NCI-H460 (cell line): ENCODE measurements around the gene MEST. TPM values are rescaled to one million over a fixed set of nuclear protein-coding genes. Genes with fewer than 3 reads are reported as not detected.
"Not testable (repeated sequence)": the region's sequence is repeated elsewhere in the genome, so short reads cannot be mapped to it uniquely, and the experiment has no call there.

ENCODE experiments used
- DNase-seq: peaks from one replicate; pipeline ENCODE4 v3.0.0-alpha.2; 2016; ENCODE audit warnings: low read depth; ENCODE audit errors: extremely low read depth
- small RNA-seq, 2 experiments: library from RNA; depleted of rRNA; stranded (forward); fragments of <200 nt; gene quantifications; one replicate each; pipeline ENCODE3, GENCODE V24; 2014
- total RNA-seq: library from RNA; depleted of rRNA; stranded (reverse); fragments of >200 nt; shearing (Covaris generic); gene quantifications from 2 replicates; pipeline ENCODE4 v1.2.3, GENCODE V29; 2014; rRNA removed

Gene MEST
- total RNA-seq, 1 experiment from 2014 or later: 29.4 TPM

- no peak for DNase-seq
These were observed 23.6 kb downstream of the MEST start for GRCh38 chr7:130515315-130516040.

DNA sequence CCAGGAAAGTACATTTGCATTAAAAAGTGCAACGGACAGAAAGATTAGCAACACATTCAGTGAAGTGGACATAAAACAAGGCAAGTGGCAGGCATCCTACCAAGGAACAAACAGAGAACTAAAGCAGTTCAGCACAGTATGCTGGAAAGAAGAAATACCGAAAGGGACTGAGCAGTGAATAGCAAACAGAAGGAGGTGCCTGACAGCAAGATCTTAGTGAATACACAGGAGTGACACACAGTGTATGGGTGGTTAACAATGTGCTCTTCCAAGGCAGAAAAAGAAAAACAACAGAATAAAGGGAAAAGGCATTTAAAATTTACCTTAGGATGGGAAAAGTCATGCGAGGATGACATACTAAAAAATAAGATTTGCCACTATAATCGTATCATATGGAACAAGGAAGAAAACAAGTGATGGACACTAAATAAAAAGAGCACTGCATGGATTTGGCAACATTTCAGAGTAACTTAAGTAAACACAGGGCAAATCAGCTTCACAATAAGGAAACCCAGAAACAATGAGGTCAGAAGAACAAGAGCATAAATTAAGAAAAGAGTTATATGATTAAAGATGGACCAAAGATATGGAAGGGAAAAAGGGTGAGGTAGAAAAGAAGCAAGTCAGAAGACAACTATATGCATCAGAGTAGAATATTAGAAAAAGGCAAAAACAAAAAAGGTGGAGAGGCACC lies 29.5 kb downstream of the MEST start:
- DNase-seq: no peak

- DNase-seq: not testable (repeated sequence)
These were observed 31.7 kb downstream of the MEST start for GRCh38 chr7:130523519-130524125.

DNA sequence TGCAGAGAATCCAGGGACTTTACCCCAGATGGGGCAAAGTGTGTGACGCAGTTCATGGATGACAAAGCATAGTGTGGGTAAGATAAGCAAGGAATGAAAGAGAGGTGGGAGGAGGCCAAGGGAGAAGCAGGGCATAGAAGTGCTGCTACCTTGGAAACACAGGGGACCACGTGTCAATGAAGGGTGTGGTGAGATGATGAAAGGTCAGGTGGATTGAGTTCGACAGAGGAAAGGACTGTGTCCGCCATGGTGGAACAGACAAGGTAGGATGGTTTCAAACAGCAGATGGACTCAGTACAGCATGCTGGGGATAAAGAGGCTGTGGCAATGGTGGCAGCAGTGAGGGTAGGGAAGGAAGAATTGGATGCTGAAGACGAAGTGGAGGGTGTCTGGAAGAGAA lies 32.7 kb downstream of the MEST start:
- no peak for DNase-seq

DNA sequence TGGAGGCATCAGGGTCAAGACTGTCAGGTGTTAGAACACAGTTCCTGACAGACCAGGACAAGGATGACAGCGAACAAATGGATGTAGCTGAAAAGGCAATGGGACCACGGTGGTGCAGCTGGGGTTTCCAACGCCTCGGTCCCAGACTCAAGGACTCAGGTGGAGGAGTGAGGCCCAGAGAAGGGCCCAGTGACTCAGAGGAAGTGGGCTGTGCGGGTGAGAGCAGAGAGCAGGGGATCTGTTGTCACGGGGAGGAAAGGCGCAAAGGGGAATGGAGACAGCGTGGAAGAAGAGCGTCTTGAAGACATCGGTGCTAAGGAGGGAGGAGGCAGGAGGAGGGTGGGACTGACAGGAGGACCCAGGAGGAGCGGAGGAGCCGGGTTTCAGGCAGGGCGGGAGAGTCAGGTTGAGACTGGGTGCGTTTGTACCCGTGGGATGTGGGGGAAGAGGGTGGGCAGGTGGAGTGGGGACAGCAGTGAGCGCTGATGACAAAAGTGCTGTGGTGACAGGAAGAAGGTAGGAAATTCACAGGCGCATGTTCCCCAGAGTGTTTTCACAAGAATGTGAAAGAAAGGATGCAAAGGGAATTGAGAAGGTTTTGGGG lies 36.0 kb downstream of the MEST start:
- not testable (repeated sequence) for DNase-seq

GRCh38 chr7:130529417-130529816 lies 37.5 kb downstream of the MEST start:
- DNase-seq: no peak

DNA sequence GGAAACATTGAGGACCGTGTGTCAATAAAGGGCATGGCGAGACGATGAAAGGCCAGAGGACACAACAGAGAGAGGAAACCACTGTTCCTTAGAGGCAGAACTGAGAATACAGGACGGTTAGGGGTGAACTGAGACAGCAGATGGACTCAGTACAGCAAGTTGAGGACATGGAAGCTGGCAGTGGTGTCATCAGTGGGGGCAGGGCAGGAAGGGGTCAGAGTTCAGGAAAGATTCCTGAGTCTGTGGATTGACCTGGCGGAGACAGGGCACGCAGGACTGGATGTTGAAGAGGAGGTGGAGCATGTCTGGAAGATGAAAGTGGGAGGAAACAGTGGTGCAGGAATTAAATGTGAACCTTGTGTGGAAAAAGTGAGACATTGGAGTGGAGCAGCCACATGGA lies 46.0 kb downstream of the MEST start:
- not testable (repeated sequence) for DNase-seq

GRCh38 chr7:130541287-130541686 lies 49.4 kb downstream of the MEST start:
- not testable (repeated sequence) for DNase-seq

DNA sequence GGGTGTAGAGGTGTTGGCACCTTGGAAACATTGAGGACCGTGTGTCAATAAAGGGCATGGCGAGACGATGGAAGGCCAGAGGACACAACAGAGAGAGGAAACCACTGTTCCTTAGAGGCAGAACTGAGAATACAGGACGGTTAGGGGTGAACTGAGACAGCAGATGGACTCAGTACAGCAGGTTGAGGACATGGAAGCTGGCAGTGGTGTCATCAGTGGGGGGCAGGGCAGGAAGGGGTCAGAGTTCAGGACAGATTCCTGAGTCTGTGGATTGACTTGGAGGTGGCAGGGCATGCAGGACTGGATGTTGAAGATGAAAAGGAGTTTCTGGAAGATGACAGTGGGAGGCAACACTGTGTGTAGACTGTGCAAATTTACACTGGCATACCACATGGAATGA lies 50.4 kb downstream of the MEST start:
- not testable (repeated sequence) for DNase-seq

- DNase-seq: no peak
These were observed 51.7 kb downstream of the MEST start for GRCh38 chr7:130543487-130544010.

- DNase-seq: no peak
These were observed 52.5 kb downstream of the MEST start for GRCh38 chr7:130544356-130544755.

GRCh38 chr7:130553398-130554029 lies 61.6 kb downstream of the MEST start:
- DNase-seq: no peak

DNA sequence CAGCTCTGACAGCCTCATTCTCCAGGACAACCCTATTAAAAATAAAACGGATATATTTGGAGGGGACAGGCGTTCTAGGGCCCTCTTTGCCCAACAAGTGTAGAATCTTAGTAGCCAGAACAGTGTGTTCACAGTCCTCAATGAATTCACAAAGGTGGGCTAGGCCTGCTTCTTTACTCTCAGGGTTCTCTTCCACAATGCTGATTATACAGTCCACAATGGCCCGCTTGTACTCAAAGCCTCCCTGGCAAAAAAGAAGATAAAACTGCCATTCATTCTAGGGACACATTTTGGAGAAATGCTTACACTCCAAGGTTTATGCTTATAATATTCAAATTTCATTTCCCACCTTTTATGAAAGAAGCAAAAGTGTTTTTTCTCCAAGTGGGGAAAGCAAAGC lies 62.6 kb downstream of the MEST start:
- DNase-seq: no peak

Small RNA genes within 50 kb of the gene (small RNA-seq; reads per million reads assigned to genes)
- 0 reads per million in 2 experiments for gene MIR335
- gene RF02148: 0 reads per million in 2 experiments
- 0 reads per million in 2 experiments for gene RF02149
- 0 reads per million in 2 experiments for gene RF02150

Other genes with a start within 250 kb of the MEST start
- gene CPA2, start 225.2 kb upstream of the MEST start, total RNA-seq: 0.59 and 0.75 TPM in 2 replicates
- 1.6 and 1.8 TPM in 2 replicates for gene CPA4, start 198.9 kb upstream of the MEST start, total RNA-seq
- not detected in 2 replicates for gene CPA5, start 147.3 kb upstream of the MEST start, total RNA-seq
- not detected in 2 replicates for gene CPA1, start 111.6 kb upstream of the MEST start, total RNA-seq
- 19.3 and 22.4 TPM in 2 replicates for gene CEP41, start 51.1 kb upstream of the MEST start, total RNA-seq
- gene COPG2, start 176.7 kb downstream of the MEST start, total RNA-seq: 26.7 and 31.9 TPM in 2 replicates
- gene TSGA13, start 194.5 kb downstream of the MEST start, total RNA-seq: not detected in 2 replicates
- gene KLF14, start 242.1 kb downstream of the MEST start, total RNA-seq: not detected in 2 replicates